HG03460 (cell line): ENCODE measurements around the gene RXRB.
"Not testable (repeated sequence)": the region's sequence is repeated elsewhere in the genome, so short reads cannot be mapped to it uniquely, and the experiment has no call there.

Experiments used
- ATAC-seq: cut with Tn5 transposase; IDR thresholded peaks from one replicate; pipeline ENCODE4 v1.9.1; 2021; ENCODE audit not compliant: unreplicated experiment

Gene RXRB

DNA sequence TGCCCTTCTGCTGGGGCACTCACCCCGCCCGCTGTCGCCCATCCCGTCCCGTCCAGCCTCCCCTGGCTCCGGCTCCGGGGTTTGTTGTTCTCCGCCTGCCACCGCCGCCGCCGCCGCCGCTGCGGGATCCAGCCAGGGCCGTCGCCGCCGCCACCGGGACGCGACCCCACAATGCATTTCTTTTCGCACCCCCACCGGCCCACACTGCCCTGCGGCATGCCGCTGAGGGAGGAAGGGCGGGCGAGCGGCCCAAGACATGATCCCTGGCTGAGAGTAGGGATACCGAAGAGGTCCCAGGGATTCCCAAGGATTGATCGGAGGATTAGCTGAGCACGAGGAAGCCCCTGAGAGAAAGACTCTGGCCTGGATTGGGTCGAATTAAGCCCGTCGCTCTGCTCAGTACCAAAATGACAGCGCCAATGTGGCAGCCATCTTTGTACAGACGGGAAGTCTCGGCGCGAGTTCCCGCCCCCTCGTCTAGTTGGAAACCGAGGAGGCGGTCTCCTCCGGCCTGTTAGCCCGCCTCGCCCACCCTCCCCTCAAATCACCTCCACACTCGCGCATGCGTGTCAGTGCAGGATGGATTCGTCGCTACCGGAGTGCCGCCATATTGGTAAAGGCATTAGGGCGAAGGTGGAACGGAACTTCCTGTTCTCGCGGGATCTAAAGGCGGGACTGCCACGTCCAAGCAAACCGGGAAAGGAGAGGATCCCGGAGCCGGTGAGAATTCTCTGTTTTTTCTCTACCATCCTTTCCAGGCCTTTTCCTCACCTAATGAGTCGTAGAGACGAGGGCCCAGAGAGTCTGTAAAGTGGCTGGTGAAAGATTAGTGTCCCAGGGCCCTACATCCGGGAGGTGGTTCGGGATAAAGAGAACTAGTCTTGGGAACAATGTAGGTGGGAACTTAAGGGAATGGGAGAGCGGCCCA lies at the start of gene RXRB, which contains the start of gene SLC39A7:
Gene RXRB (minus strand): TSS at position 447 of the 928 bp plus-strand sequence. CDS start 189 bp downstream, at position 258.
Gene SLC39A7 (plus strand): TSS at position 649 of the 928 bp plus-strand sequence. CDS start 379 bp downstream, outside the sequence.
- ATAC-seq, result peak; percentile 44

- no peak for ATAC-seq
Measured at GRCh38 chr6:33249732-33250630, 49.5 kb upstream of the RXRB start.

GRCh38 chr6:33248932-33249731 lies 48.7 kb upstream of the RXRB start:
- peak; percentile 83 for ATAC-seq

DNA sequence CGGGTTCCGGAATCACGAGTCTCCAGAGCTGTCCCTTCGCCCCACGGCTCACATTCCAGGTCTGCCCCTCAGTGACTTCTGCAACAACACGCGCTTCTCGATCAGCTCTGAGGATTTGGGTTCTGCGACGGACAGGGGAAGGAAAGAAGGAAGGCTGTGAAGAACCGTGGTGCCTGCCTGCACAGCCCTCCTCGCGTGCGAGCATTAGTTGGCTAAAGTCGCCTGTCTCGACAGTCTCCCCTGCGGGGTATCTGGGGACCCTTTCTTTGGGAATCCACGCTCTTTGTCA lies 48.1 kb upstream of the RXRB start:
- peak; percentile 8 for ATAC-seq

DNA sequence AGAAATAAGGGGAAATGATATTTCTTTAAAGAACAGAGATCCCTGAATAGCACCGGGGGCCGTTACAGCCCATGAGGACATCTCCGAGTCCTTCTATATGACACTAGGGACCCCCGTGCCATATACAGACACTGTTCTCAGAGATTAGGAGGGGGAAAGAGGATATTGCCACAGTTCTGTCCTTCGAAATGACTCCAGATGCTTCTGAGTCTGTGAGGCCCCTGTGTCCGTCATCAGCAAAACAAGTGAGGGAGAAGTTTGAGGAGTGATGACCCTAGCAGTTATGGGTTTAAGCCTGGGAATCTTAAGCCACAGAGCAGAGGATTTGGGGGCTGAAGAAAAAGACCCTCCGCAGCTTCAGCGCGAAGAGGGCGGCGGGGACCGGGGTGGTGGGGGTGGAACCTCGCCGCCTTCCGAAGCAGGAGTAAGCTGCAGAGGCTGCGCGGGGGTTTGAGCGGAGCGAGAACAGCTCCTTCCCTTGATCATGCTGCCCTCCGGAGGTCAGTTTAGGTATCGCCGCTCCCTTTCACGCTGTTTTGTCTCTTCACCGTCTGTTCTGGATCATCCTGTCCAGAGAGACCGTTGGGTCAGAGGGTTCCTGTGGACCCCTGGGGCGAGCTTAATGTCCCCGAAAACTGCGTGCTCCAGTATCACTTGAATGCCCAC lies 47.6 kb upstream of the RXRB start:
- ATAC-seq, result peak; percentile 25

- no peak for ATAC-seq
Measured at GRCh38 chr6:33243476-33243875, 43.0 kb upstream of the RXRB start.

GRCh38 chr6:33241968-33242367 lies 41.5 kb upstream of the RXRB start:
- ATAC-seq, result no peak

DNA sequence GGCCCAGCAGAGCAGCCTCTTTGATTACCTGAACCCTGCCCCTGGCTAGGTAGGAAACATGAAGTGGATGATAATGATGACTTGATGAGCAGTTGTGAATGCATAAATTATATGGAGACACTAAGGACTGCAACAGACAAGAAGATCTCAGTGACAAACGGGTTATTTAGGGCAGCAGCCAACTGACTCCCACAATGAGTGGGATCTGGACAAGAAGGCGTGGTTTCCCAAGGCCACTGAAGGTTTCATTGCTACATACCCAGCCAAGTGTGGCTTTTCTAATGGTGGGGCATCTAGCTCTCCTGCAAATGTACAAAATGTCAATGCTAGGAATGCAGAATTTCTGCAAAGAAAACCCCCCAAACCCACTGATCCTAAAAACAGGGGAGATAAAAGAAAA lies 37.3 kb upstream of the RXRB start:
- no peak for ATAC-seq

DNA sequence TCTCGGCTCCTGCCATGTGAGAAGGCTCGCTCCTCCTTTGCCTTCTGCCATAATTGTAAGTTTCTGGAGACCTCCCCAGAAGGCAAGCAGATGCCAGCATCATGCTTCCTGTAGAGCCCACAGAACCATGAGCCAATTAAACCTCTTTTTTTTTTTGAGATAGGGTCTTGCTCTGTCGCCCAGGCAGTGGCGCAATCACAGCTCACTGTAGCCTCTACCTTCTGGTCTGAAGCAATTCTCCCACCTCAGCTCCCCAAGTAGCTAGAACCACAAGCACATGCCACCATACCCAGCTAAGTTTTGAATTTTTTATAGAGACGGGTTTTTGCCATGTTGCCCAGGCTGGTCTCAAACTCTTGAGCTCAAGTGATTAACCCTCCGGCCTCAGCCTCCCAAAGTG lies 36.4 kb upstream of the RXRB start:
- no peak for ATAC-seq

GRCh38 chr6:33236328-33236727 lies 35.9 kb upstream of the RXRB start:
- no peak for ATAC-seq

- no peak for ATAC-seq
Measured at GRCh38 chr6:33235221-33235634, 34.8 kb upstream of the RXRB start.

DNA sequence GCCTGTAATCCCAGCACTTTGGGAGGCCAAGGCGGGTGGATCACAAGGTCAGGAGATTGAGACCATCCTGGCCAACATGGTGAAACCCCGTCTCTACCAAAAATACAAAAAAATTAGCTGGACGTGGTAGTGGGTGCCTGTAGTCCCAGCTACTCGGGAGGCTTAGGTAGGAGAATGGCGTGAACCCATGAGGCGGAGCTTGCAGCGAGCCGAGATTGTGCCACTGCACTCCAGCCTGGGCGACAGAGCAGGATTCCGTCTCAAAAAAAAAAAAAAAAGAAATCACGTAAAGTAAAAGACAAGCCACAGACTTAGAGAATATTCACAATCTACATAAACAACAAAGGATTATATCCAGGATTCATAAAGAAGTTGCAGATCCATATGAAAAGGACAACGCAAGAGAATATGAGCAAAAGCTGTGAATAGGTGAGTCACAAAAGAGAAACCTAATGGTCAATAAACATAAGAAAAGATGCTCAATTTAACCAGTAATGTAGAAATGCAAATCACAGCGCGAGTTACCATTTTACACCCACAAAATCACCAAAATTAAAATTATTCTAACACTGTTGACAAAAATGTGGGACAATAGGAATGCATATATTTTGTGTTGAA lies 26.1 kb upstream of the RXRB start:
- ATAC-seq, result not testable (repeated sequence)

DNA sequence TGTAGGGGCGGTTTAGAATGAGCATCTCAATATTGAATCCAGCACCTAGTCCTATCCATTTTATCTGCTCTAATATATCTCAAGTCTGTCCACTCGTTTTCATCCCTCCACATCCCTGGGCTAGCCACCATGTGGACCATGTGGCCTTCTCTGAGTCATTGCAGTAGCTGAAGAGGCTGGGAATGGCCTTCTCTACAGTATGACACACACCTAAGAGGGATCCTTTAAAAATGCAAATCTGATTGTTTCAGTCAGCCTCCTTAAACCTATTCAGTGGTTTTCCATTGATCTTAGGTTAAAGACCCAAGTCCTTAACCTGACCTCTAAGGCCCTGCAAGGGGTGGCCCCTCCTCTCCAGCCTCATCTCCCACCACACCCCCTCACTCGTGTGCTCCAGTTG lies 17.2 kb upstream of the RXRB start:
- no peak for ATAC-seq

DNA sequence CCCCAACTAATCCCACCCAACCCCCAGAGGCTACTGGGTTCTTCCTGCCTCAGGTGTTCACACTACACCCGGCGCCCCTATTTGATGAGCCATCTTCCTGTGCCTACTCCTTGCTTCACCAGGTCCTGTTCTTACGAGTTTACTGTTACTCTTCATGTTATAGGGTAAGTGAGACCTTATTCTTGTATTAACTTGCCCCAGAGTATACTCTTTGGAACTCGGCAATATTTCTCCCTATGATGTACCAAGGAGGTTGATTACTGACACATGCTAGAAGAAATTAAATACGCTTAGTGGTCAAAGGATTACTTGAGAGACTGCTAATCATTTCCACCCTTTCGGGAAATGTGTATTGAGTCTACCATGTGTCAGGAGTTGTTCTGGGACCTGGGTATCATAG lies 16.8 kb upstream of the RXRB start:
- no peak for ATAC-seq

- no peak for ATAC-seq
Measured at GRCh38 chr6:33216117-33216649, 15.7 kb upstream of the RXRB start.

DNA sequence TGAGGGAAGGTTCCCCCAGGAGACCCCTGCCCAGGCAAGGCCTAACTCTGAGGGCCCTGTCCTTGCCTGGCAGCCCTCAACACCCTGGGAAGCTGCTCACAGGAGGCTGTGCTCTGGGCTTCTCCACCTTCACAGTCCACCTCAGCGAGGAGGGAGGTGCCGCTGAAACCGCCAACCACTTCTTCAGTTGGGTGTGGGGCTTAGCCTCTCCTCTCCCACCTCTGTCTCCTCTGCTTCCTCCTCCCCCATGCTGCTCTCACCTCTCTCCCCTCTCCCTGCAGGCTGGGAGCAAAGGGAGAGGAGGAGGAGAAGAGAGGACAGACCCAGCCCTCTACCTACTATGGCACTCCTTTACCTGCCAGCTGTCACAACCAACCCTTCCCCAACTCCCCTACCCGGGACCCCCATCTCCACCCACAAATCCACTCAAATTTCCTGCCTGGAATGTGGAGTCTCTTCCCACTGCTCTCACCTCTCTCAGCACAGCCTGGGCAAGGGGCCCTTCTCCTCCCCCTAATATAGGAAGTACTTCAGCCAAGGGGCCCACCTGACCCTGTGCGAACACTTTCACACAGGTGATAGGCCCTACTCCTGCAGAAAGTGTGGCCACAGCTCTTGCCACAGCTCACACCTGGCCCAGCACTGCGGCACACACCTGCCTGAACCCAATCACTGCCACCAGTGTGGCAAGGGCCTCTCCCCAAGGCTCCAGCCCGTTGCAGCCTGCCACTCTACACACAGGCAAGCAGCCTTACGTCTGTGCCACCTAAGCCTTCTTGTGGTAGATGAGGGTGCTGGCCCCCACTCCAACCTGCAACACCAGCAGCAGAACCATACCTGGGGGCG lies 15.0 kb upstream of the RXRB start:
- no peak for ATAC-seq

DNA sequence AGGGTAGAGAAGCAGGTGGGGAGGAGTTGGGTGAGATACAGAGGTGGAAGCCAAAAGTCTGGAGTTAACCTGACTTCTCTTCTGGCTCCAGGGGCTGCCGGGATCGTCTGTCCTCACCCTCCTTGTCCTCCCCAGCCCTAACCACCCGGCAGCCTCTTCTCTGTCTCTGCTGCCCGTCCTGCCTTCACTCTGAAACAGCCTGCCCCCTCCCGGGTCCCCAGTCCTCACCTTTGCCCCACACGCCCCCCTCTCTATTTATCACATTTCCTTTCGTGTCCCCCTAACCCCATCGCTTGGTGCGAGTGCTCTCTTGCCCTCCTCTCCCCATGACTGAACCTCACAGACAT lies 13.5 kb upstream of the RXRB start:
- no peak for ATAC-seq

DNA sequence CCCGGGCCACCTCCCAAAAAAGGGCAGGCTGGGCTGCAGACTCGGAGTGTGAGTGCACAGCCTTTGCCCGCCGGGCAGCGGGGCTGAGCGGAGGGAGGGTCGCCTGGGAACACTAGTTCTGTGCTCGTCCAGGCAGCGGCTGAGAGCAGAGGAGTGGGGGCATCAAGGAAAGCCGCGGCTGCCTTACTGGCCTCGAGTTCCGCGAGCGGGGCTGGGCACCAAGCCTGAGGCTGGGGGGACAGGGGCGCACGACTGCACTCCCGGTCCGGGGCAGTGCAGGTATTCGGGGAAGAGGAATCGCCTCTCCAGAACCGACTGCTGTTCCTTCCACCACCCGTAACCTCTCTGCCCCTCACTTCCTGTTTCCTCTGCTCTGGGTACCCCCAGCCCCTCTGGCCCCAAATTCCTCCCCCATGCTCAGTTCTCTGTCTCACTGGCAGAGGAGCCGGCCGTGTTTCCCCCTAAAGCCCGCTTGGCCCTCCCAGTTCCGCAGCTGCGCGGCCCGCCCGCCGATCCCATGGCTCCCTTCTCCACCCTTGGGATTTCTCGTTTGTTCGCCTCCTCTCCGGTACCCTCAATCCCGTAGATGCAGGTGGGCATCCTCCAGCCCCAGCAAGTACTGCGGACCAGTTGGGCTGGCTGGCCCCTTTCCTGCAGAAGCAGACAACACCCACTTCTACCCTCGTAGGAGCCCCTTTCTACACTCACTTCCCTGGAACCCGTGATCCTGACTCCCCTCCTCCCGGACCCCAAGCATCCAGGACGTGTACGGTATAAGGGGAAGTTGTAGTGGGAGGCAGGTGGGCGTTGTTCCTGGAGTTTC lies 12.9 kb upstream of the RXRB start:
- no peak for ATAC-seq
